Mesothelial cell of epicardium (in vitro differentiated cells): ENCODE measurements around the gene PLXNA2. TPM values are rescaled to one million over a fixed set of nuclear protein-coding genes. Genes with fewer than 3 reads are reported as not detected.
A peak's percentile ranks its signal among the peaks of the same experiment; 100 is the strongest.

Source experiments
- DNase-seq, 2 experiments: peaks; one replicate each; pipeline ENCODE4 v3.0.0; 2021; ENCODE audit warnings: low spot score in 2 of 2; ENCODE audit not compliant: unreplicated experiment in 2 of 2
- H3K27ac Mint-ChIP-seq: 2 replicates; pipeline ENCODE4 v1.8.0; 2021; ENCODE audit warnings: mixed read lengths
- H3K27me3 Mint-ChIP-seq: 2 replicates; pipeline ENCODE4 v1.8.0; 2021; ENCODE audit warnings: low read depth, mixed read lengths
- H3K36me3 Mint-ChIP-seq: 2 replicates; pipeline ENCODE4 v1.8.0; 2021; ENCODE audit warnings: mixed read lengths
- H3K4me1 Mint-ChIP-seq: 2 replicates; pipeline ENCODE4 v1.8.0; 2021; ENCODE audit warnings: mixed read lengths
- H3K4me3 Mint-ChIP-seq: 2 replicates; pipeline ENCODE4 v1.8.0; 2021; ENCODE audit warnings: mild to moderate bottlenecking, moderate library complexity, mixed read lengths
- H3K9me3 Mint-ChIP-seq: 2 replicates; pipeline ENCODE4 v1.8.0; 2021; ENCODE audit warnings: mixed read lengths
- total RNA-seq: library from RNA; stranded (reverse); gene quantifications from 3 replicates; pipeline ENCODE4 v1.2.1, GENCODE V29; 2021
- TF ChIP-seq, protein P1 (sequence below): fragments of 200-600 bp; sonication (generic); IDR thresholded peaks from one replicate; pipeline ENCODE4 v1.5.0; 2021; ENCODE audit warnings: antibody characterized with exemption; ENCODE audit not compliant: unreplicated experiment

The PLXNA2 gene
- total RNA-seq, 1 donor from 2014 or later, result 14.7 TPM

DNA sequence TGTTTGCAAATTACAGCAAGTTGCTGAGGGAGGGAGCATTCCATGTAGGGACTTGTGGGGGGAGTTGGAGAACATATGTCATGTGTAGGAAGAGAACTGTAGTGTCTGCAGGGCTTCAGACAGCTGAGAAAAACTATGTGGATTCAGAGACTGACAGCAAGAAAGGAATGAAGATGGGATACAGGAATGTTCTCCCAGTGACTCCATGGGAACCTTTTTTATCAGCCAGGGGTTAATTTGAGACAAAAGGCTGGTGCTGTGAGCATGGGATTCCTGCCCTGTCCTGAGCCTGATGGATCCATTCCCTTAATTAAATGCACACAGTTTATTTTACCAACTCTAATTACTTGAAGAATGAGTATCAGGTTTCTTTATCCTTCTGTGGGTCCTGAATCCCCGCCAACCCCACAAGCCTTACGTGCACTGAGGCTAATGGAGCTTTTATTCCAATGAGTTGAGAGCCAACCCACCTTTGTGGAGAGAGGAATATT lies 26.5 kb upstream of the PLXNA2 start:
- Mint-ChIP-seq H3K9me3 (no peaks in the 10 kb centered on the region), H3K27me3 (peaks cover 6% of the 10 kb centered on the region), H3K27ac (peak overlapping the region; percentile 26), H3K36me3 (no peaks in the 10 kb centered on the region), H3K4me3 (no peak overlapping the region), H3K4me1 (peaks cover 46% of the 10 kb centered on the region)
- DNase-seq, result no peak
- TF ChIP-seq, protein P1, sequence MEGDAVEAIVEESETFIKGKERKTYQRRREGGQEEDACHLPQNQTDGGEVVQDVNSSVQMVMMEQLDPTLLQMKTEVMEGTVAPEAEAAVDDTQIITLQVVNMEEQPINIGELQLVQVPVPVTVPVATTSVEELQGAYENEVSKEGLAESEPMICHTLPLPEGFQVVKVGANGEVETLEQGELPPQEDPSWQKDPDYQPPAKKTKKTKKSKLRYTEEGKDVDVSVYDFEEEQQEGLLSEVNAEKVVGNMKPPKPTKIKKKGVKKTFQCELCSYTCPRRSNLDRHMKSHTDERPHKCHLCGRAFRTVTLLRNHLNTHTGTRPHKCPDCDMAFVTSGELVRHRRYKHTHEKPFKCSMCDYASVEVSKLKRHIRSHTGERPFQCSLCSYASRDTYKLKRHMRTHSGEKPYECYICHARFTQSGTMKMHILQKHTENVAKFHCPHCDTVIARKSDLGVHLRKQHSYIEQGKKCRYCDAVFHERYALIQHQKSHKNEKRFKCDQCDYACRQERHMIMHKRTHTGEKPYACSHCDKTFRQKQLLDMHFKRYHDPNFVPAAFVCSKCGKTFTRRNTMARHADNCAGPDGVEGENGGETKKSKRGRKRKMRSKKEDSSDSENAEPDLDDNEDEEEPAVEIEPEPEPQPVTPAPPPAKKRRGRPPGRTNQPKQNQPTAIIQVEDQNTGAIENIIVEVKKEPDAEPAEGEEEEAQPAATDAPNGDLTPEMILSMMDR, result no peak

DNA sequence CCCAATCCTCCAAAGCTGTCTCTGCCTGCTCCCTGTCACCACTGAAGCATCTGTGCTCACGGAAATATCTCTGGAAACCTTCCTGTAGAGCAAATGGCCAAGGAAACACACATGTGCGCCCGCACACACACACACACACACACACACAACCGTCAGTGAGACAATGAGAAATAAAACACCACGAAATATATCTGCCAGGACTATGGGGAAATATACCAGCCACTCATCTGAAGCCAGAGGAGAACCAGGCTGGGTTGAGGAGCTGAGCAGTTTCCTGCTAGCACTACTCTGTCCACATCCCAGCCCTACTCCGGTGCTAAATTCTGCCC lies 25.1 kb upstream of the PLXNA2 start:
- DNase-seq, result no peak
- no peak overlapping the region for H3K4me3 Mint-ChIP-seq
- no peaks in the 10 kb centered on the region for H3K9me3 Mint-ChIP-seq
- no peaks in the 10 kb centered on the region for H3K36me3 Mint-ChIP-seq
- H3K27me3 Mint-ChIP-seq, result peaks cover 6% of the 10 kb centered on the region
- TF ChIP-seq, protein P1, result no peak
- no peak overlapping the region for H3K27ac Mint-ChIP-seq
- peaks cover 46% of the 10 kb centered on the region for H3K4me1 Mint-ChIP-seq

DNA sequence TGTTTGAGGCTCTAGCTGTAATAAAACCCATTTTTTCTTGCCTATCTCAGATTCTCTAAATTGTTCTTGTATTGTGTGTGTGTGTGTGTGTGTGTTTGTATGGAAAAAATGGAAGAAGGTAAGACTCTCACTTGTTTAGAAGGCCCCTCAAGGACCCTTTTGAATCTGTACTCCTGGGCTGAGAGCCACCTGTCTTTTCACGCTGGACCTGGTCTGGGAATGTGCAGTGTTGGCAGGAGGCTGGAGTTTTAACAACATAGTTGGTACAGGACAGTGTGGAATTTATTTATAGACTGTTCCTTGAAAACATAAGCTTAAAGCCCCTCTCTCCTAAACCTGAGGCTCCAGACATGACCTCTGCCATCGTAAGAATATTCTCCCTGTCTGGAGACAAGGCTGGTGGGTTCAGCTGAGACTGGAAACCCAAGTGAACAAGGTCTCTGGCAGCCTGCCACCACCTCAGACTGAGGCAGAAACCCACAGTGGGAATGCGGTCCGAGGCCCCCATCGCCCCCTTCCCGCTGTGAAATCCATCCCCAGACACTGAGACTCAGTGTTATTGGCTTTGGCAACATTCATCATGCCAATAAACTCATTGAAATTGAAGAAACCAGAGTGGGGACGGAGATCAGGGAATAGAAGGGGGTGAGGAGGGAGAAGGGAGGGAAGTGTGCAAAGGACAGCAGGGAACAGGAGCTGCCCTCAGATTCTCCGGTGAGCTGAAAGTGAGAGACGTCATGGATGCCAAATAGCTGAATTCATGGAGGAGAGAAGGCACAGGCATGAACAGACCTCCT lies 24.6 kb upstream of the PLXNA2 start:
- peak in 1 of 2 experiments; percentile 40 for DNase-seq
- H3K27me3 Mint-ChIP-seq, result peaks cover 6% of the 10 kb centered on the region
- H3K36me3 Mint-ChIP-seq, result no peaks in the 10 kb centered on the region
- H3K4me3 Mint-ChIP-seq, result no peak overlapping the region
- H3K4me1 Mint-ChIP-seq, result peaks cover 46% of the 10 kb centered on the region
- H3K9me3 Mint-ChIP-seq, result no peaks in the 10 kb centered on the region
- peak overlapping the region; percentile 9 for H3K27ac Mint-ChIP-seq
- TF ChIP-seq, protein P1, result no peak

DNA sequence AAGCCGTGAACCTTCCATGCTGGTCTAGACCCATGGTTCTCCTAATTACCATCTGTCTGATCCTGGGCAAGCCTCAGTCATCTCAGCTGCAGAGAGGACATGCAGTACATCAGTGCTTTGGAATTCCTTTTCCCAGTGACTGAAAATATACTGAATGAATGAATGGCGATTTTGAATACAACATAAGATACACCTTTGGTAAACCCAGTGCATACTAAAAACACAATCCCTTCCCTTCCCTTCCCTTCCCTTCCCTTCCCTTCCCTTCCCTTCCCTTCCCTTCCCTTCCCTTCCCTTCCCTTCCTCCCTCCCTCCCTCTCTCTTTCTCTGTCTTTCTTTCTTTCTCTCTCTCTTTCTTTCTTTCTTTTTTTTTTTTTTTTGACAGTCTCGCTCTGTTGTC lies 21.3 kb upstream of the PLXNA2 start:
- H3K9me3 Mint-ChIP-seq, result peaks cover 2% of the 10 kb centered on the region
- H3K27ac Mint-ChIP-seq, result no peak overlapping the region
- H3K27me3 Mint-ChIP-seq, result peaks cover 6% of the 10 kb centered on the region
- TF ChIP-seq, protein P1, result no peak
- no peak overlapping the region for H3K4me3 Mint-ChIP-seq
- DNase-seq, result no peak
- peaks cover 28% of the 10 kb centered on the region for H3K4me1 Mint-ChIP-seq
- peaks cover 1% of the 10 kb centered on the region for H3K36me3 Mint-ChIP-seq

DNA sequence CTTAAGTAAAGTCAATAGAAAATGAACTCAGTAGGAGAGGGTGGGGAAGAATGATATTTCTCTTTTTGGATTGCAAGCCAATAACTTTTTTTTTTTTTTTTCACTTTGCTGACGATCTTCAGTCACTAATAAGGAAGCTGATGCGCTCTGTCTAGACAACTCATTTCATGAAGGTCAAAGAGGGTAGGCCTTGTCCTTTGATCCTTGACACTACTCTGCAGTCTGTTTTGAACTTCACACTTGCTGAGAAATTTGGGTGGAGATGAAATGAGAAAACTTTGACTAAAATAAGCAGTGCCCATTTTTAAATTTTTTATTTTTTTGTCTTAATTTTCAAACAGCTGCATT lies 20.9 kb upstream of the PLXNA2 start:
- Mint-ChIP-seq H3K4me3 (no peak overlapping the region), H3K36me3 (peaks cover 3% of the 10 kb centered on the region), H3K4me1 (peaks cover 23% of the 10 kb centered on the region), H3K27ac (no peak overlapping the region), H3K9me3 (peaks cover 3% of the 10 kb centered on the region), H3K27me3 (peaks cover 6% of the 10 kb centered on the region)
- no peak for DNase-seq
- TF ChIP-seq, protein P1, result no peak
